IPS DF 6.9 (cell line): Measurements from ENCODE around the gene DCHS1.

Experiments used
- DNase-seq: peaks from one replicate; pipeline ENCODE4 v3.0.0-alpha.2; 2013; ENCODE audit warnings: low read depth, low spot score
- H3K27ac ChIP-seq: one replicate; pipeline ENCODE4 v1.5.1; 2013; ENCODE audit warnings: low read length, control low read depth
- H3K27me3 ChIP-seq: 2 replicates; pipeline ENCODE4 v1.6.1; 2013; ENCODE audit warnings: mild to moderate bottlenecking, low read length; ENCODE audit not compliant: control insufficient read depth, insufficient read depth
- H3K36me3 ChIP-seq: 2 replicates; pipeline ENCODE4 v1.6.1; 2013; ENCODE audit warnings: low read length; ENCODE audit not compliant: control insufficient read depth, insufficient read depth
- H3K4me1 ChIP-seq: 2 replicates; pipeline ENCODE4 v1.6.1; 2013; ENCODE audit warnings: low read length; ENCODE audit not compliant: control insufficient read depth, insufficient read depth
- H3K4me3 ChIP-seq: 2 replicates; pipeline ENCODE4 v1.5.1; 2013; ENCODE audit warnings: mild to moderate bottlenecking, low read length
- H3K9me3 ChIP-seq: 2 replicates; pipeline ENCODE4 v1.6.1; 2013; ENCODE audit warnings: low read length, inconsistent platforms; ENCODE audit not compliant: control insufficient read depth, insufficient read depth
- WGBS: extraction: QIAGEN DNeasy Blood & Tissue Kit; methylation state at CpG from one replicate; pipeline ENCODE4 v1.1.7; 2013; ENCODE audit warnings: mixed read lengths, missing lambda C conversion rate; ENCODE audit not compliant: insufficient read length, insufficient coverage; 5-methylcytosine and 5-hydroxymethylcytosine counted together

Gene DCHS1

DNA sequence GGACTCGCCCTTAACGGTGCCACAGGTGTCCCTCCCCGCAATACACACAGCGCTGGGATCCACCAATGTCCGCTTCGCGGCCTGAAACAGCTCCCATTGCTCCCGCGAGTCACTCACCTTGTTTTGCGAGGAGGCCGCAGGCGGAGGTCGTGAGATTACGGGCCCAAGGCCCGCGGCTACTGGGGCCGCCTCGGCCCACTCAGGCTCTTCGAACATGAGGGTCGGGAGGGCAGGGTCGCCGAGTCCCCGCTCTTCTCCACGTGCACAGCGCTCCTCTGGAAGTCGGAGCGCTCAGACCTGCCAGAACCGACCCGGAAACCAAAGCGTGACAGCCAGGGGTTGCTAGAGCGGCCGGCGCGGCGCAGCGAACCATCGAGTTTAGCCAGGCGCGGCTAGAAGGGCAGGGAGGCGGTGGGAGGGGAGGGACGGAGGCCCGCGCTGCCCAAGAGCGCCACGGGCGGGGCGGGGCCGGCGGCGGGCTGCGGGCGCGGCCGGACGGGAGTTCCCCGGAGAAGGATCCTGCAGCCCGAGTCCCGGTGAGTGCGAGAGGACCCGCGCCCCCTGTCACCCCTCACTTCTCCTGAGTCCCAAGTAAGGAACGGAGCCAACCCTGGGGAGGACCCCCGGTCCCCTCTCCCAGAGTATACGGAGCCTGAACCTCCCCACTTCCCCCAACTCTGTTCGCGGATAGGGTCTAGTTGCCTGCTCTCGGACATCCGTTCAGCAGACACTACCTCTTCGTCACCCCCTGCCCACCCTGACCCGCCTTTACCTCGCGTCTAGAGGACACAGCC is 52.1 kb downstream of the DCHS1 start, which contains the start of the genes ILK and RRP8:
Gene ILK, plus strand, starts transcription at position 488 of the 794 bp plus-strand sequence. CDS start 498 bp downstream, outside the sequence.
Gene RRP8, minus strand, starts transcription at position 330 of the 794 bp plus-strand sequence. Its CDS starts 114 bp downstream, at position 216.
- Histone ChIP-seq H3K36me3 (peaks cover 18% of the 10 kb centered on the region; the same call in 1 of the 2 replicates), H3K4me3 (peak within 1 kb of the TSS; percentile 81), H3K27me3 (no peaks in the 10 kb centered on the region), H3K27ac (no peak within 1 kb of the TSS), H3K4me1 (peaks cover 2% of the 10 kb centered on the region; the same call in 1 of the 2 replicates), H3K9me3 (no peaks in the 10 kb centered on the region)
- DNase-seq, result no peak
- WGBS, result no CpG with 5 or more reads among the region's 72 CpGs

DNA sequence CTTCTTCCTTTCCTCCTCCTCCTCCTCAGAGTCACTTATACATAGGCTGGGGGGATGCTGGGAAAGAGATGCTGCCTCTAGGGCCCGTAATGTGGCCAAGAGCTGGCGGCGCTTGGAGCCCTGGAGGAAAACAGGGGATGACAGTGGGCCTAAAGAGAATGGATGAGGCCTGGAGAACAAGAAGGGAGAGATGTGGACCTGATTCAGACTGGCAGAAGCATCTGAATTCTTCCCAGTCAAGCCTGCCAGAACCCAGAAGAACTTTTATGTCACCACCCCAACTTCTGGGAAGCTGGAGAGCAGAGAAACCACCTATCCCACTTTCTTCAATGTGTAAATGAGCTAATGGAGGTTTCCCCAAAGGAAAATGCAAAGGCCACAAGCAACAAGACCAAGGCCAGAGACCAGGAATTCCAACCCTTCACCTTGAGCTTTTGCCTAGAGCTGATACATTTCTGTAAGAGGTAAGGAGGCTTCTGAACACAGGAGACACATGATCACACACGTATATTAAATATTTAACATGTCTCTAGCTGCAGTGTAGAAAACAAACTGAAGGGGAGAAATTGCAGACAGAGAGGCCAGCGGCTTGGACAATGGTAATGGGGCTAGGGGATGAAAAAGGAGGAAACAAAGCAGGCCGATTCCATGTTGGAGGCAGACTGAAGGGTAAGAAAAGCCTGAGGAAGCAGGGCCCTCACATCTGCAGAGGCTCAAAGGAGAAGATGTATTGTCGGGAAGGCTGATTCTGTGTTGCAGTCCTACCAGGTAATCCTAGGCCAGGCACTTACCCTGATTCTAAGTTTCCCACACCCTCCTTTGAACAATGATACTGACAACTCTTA is 53.3 kb downstream of the DCHS1 start:
- H3K4me1 ChIP-seq, result 0 out of 2 replicates have a peak, but pooled peaks cover 2% of the 10 kb centered on the region
- peaks cover 11% of the 10 kb centered on the region; the same call in 1 of the 2 replicates for H3K36me3 ChIP-seq
- H3K27me3 ChIP-seq, result no peaks in the 10 kb centered on the region
- no peaks in the 10 kb centered on the region for H3K9me3 ChIP-seq
- no peak overlapping the region for H3K27ac ChIP-seq
- peak overlapping the region; percentile 81; the same call in 1 of the 2 replicates for H3K4me3 ChIP-seq
- WGBS, result no CpG with 5 or more reads among the region's 7 CpGs
- no peak for DNase-seq

DNA sequence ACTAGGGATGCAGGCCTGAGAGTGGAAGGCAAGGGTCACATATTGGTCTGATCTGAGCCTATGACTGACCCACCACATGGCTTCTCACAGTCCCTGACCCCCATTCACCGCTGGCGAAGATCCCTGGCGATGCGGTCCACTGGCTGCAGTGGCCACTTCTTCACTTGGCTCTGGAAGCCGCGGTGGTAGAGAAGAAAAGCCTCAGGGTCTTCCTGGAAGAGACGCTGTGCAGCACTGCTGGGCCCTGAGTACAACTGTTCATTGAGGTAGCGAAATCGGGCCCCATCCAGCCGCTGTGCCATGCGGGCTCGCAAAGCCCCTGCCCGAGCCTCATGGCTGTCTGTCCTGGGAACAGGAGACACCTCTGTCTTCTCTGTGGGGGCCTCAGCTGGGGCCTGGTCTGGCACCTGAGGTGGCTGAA is 54.6 kb downstream of the DCHS1 start:
- no CpG with 5 or more reads among the region's 13 CpGs for WGBS
- H3K27me3 ChIP-seq, result no peaks in the 10 kb centered on the region
- H3K9me3 ChIP-seq, result no peaks in the 10 kb centered on the region
- DNase-seq, result no peak
- H3K4me3 ChIP-seq, result no peak overlapping the region
- H3K36me3 ChIP-seq, result peaks cover 11% of the 10 kb centered on the region; the same call in 1 of the 2 replicates
- H3K27ac ChIP-seq, result no peak overlapping the region
- H3K4me1 ChIP-seq, result no peaks in the 10 kb centered on the region

DNA sequence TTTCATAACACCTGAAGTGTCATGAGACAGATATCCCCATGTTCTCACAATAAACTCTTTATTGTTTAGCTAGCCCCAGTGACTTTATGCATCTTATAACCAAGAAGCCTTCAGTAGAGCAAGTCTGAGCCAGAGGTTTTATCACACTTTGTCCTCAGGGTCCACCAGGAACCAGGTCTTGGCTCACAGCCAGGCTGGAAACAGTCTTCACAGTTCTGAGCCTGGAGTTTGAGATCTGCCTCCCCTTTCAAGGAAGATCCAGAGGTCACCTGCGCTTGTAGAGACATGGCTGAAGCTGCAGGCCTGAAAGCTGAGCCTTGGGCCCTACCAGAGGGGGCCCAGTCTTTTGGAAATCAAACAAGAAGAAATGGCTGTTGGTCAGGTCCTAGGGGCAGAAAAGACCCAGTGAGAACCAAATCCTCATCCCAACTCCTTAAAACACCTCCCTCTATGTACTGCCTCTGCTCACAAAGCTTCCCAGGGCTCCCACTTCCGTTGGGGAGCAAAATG is 55.7 kb downstream of the DCHS1 start:
- no CpG with 5 or more reads among the region's 2 CpGs for WGBS
- DNase-seq, result no peak
- Histone ChIP-seq H3K9me3 (no peaks in the 10 kb centered on the region), H3K4me3 (no peak overlapping the region), H3K36me3 (peaks cover 11% of the 10 kb centered on the region; the same call in 1 of the 2 replicates), H3K27me3 (no peaks in the 10 kb centered on the region), H3K27ac (no peak overlapping the region), H3K4me1 (no peaks in the 10 kb centered on the region)

DNA sequence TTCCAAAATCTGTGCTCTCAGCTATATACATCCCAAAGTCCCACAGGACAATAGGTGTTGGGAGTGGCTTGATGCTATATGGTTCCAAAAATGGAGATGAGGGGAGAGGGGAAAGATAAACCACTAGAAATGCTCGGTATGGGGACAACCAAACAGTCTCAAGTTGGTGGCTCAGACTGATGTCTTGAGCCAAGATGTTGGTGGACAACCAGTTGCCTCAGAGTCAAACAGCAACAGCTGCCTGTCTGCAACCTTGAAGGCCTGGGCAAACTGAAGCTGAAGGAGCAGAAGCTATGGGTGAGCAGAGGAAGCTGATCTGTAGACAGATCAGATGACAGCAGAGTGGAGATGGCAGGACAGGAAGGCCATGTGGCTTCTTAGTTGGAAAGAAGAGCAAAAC is 56.2 kb downstream of the DCHS1 start:
- Histone ChIP-seq H3K4me1 (no peaks in the 10 kb centered on the region), H3K36me3 (peaks cover 11% of the 10 kb centered on the region; the same call in 1 of the 2 replicates), H3K27me3 (no peaks in the 10 kb centered on the region), H3K4me3 (no peak overlapping the region), H3K27ac (no peak overlapping the region), H3K9me3 (no peaks in the 10 kb centered on the region)
- DNase-seq, result no peak
- WGBS, result no CpG with 5 or more reads among the region's 1 CpG

DNA sequence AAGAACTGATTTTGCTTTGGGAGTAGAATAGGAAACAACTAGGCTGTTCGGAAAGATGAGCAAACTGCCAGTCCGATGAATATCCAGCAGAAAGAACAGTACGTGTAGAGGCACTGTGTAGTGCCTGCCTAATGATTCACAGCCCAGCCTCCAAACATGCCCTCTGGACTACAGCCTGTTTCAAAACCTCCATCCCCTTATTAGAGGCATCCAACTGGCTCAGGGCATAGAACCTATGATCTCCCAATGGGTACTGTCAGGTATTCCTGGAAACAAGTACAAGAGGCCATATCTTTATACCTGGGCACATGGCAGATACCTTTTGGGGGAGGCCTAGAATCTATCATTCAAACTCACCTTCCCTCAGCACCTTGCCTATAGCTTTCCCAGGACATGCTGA is 57.1 kb downstream of the DCHS1 start:
- WGBS, result no CpG with 5 or more reads among the region's 3 CpGs
- H3K36me3 ChIP-seq, result peaks cover 11% of the 10 kb centered on the region; the same call in 1 of the 2 replicates

DNA sequence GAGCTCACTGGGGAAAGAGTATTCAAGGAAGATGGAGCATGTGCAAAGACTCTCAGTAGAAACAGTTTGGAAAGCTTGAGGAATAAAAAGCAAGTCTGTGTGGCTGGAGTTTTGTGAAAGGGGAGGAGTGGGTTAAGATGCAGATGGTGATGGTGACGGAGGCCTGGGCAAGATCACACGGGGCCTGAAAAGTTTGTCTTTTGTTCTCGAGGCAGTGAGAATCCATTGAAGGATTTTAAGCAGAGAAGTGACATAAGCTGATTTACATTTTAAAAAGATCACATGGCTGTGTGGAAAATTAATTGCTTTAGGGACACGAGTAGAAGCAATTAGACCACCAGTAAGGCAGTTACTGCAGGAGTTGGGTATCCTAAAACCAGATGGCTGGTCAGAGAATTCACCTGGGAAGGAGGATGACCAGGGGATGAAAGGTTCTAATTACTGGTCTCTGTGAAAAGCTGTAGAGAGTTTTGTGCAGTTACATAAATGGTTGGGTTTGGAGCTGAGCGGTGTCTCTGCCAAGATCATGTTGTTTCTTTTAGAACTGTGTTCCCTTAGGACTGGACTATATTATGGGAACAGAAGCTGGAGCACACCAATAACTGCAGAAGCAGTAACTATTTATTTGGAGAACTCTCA is 59.3 kb downstream of the DCHS1 start:
- Histone ChIP-seq H3K27ac (no peak overlapping the region), H3K4me3 (no peak overlapping the region), H3K9me3 (peaks cover 1% of the 10 kb centered on the region; the same call in 1 of the 2 replicates), H3K27me3 (no peaks in the 10 kb centered on the region), H3K4me1 (no peaks in the 10 kb centered on the region), H3K36me3 (peaks cover 11% of the 10 kb centered on the region; the same call in 1 of the 2 replicates)
- DNase-seq, result no peak
- 100% methylated on average over 1 of the region's 5 CpGs for WGBS

More for the DNA sequence above, 57.1 kb downstream of the DCHS1 start:
- DNase-seq, result no peak
- Histone ChIP-seq H3K27me3 (no peaks in the 10 kb centered on the region), H3K27ac (no peak overlapping the region), H3K4me3 (no peak overlapping the region), H3K4me1 (no peaks in the 10 kb centered on the region), H3K9me3 (no peaks in the 10 kb centered on the region)

DNA sequence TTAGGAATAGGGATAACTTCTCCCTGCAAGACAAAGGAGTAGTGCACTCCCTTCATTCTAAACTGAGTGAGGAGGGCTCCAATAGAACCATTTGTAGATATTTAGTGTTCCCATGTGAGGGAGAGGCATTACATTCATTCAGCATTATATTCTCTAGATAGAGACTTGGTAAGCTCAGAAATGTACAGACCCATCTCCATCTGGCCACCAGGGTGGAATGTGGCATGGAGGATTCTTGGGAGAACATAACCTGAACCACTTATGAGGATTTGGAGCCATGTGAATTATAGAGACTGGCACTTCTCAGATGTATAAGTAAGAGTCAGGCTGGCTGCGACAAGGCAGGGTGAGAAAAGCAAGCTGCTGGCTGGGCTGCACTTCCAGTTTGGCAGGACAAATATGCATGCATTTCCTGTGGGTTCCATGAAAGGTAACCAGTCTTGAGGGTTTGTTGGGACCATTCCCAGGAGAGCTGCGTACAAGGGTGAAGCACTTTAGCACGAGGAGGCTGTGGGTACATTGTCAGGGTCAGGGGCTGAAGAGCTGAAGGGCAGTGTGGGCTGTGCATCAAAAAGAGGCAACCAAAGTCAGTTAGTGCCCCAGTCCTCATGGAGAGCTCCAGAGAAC is 61.4 kb downstream of the DCHS1 start:
- Histone ChIP-seq H3K36me3 (no peaks in the 10 kb centered on the region), H3K9me3 (peaks cover 1% of the 10 kb centered on the region; the same call in 1 of the 2 replicates), H3K4me3 (no peak overlapping the region), H3K4me1 (no peaks in the 10 kb centered on the region), H3K27ac (no peak overlapping the region), H3K27me3 (no peaks in the 10 kb centered on the region)
- DNase-seq, result no peak
- no CpG with 5 or more reads among the region's 3 CpGs for WGBS

DNA sequence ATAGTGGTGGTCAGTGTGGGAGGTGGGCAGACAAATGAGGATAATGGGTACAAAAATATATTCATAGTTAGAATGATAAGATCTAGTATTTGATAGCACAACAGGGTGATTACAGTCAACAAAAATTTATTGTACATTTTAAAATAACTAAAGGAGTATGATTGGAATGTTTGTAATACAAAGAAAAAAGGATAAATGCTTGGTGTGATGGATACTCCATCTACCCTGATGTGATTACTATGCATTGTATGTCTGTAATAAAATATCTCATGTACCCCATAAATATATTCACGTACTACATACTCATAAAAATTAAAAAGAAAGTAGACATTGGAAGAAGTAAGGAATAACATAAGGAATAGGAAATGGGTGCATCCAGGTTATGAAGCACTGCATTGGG is 67.6 kb downstream of the DCHS1 start:
- Histone ChIP-seq H3K27ac (no peak overlapping the region), H3K9me3 (no peaks in the 10 kb centered on the region), H3K36me3 (no peaks in the 10 kb centered on the region), H3K4me3 (no peak overlapping the region), H3K27me3 (no peaks in the 10 kb centered on the region), H3K4me1 (no peaks in the 10 kb centered on the region)
- no peak for DNase-seq
- WGBS, result no CpG with 5 or more reads among the region's 1 CpG
